WTC11 (cell line): Measurements from ENCODE around the gene SCYGR1. TPM values are rescaled to one million over a fixed set of nuclear protein-coding genes. Genes with fewer than 3 reads are reported as not detected.

Experiments
- ATAC-seq: fragments of 200-7000 bp; cut with Tn5 transposase; 2 replicates; pipeline ENCODE4 v1.10.0; 2021; ENCODE audit warnings: mild to moderate bottlenecking, moderate library complexity
- CTCF ChIA-PET: fragments of 300-600 bp; sonication (Branson Sonifier 250); formaldehyde crosslinking; loops from one replicate; lab custom pipeline; 2021; ENCODE audit warnings: antibody characterized with exemption; lab: Charles Lee
- POLR2A ChIA-PET: fragments of 350-600 bp; sonication (Branson Sonifier 250); formaldehyde crosslinking; loops from one replicate; lab custom pipeline; 2021; ENCODE audit warnings: antibody characterized with exemption; lab: Charles Lee
- DNase-seq: peaks from one replicate; pipeline ENCODE4 v3.0.0; 2021; ENCODE audit warnings: low spot score
- H3K27ac Mint-ChIP-seq: 2 replicates; pipeline ENCODE4 v1.8.0; 2021; ENCODE audit warnings: mixed read lengths
- H3K27me3 Mint-ChIP-seq: 2 replicates; pipeline ENCODE4 v1.8.0; 2021; ENCODE audit warnings: low read depth, mild to moderate bottlenecking, moderate library complexity, mixed read lengths
- H3K36me3 Mint-ChIP-seq: 2 replicates; pipeline ENCODE4 v1.8.0; 2021; ENCODE audit warnings: mixed read lengths
- H3K4me1 Mint-ChIP-seq: 2 replicates; pipeline ENCODE4 v1.8.0; 2022; ENCODE audit warnings: mixed read lengths
- H3K4me3 Mint-ChIP-seq: 2 replicates; pipeline ENCODE4 v1.8.0; 2021; ENCODE audit warnings: mild to moderate bottlenecking, moderate library complexity, mixed read lengths
- H3K9me3 Mint-ChIP-seq: 2 replicates; pipeline ENCODE4 v1.8.0; 2021; ENCODE audit warnings: mixed read lengths
- PRRX2 ChIP-seq: fragments of 250-450 bp; sonication (Bioruptor Pico); IDR thresholded peaks from 2 replicates; pipeline ENCODE4 v1.8.0; 2021; ENCODE audit warnings: mild to moderate bottlenecking
- TEAD1 ChIP-seq: sonication (generic); formaldehyde crosslinking; IDR thresholded peaks from 2 replicates; pipeline ENCODE4 v1.8.0; 2022; ENCODE audit warnings: mild to moderate bottlenecking, missing genetic modification reagents
- TP53 ChIP-seq: sonication (generic); formaldehyde crosslinking; IDR thresholded peaks from 2 replicates; pipeline ENCODE4 v1.8.1; 2023; ENCODE audit warnings: mild to moderate bottlenecking, missing genetic modification reagents
- ZNF317 ChIP-seq: sonication (generic); formaldehyde crosslinking; IDR thresholded peaks from 2 replicates; pipeline ENCODE4 v1.8.1; 2023; ENCODE audit warnings: low read depth, mild to moderate bottlenecking, moderate library complexity, missing genetic modification reagents, borderline replicate concordance
- total RNA-seq: library from RNA; stranded (reverse); gene quantifications from 3 replicates; pipeline ENCODE4 v1.2.3, GENCODE V29; 2021
- TF ChIP-seq, protein P1 (sequence below): fragments of 200-600 bp; IDR thresholded peaks from 2 replicates; pipeline ENCODE4 v1.8.0; 2022; ENCODE audit warnings: antibody characterized with exemption
- TF ChIP-seq, protein P2 (sequence below): sonication (generic); formaldehyde crosslinking; IDR thresholded peaks from 2 replicates; pipeline ENCODE4 v1.8.0; 2022; ENCODE audit warnings: mild to moderate bottlenecking, missing genetic modification reagents
- TF ChIP-seq, protein P3 (sequence below): sonication (generic); formaldehyde crosslinking; IDR thresholded peaks from 2 replicates; pipeline ENCODE4 v1.8.1; 2022; ENCODE audit warnings: low read depth, mild to moderate bottlenecking, moderate library complexity, missing genetic modification reagents, borderline replicate concordance
- TF ChIP-seq, protein P4 (sequence below): sonication (generic); formaldehyde crosslinking; IDR thresholded peaks from 2 replicates; pipeline ENCODE4 v1.8.0; 2023; ENCODE audit warnings: missing genetic modification reagents
- TF ChIP-seq, protein P5 (sequence below): sonication (generic); formaldehyde crosslinking; IDR thresholded peaks from 2 replicates; pipeline ENCODE4 v1.8.0; 2022; ENCODE audit warnings: mild to moderate bottlenecking, missing genetic modification reagents
- TF ChIP-seq, protein P6 (sequence below): sonication (generic); formaldehyde crosslinking; IDR thresholded peaks from 2 replicates; pipeline ENCODE4 v1.8.0; 2022; ENCODE audit warnings: mild to moderate bottlenecking, missing genetic modification reagents
- TF ChIP-seq, protein P7 (sequence below): sonication (generic); formaldehyde crosslinking; IDR thresholded peaks from 2 replicates; pipeline ENCODE4 v1.8.0; 2022; ENCODE audit warnings: missing genetic modification reagents
- TF ChIP-seq, protein P8 (sequence below): sonication (generic); formaldehyde crosslinking; IDR thresholded peaks from 2 replicates; pipeline ENCODE4 v1.8.1; 2023; ENCODE audit warnings: mild to moderate bottlenecking, missing genetic modification reagents, moderate library complexity

SCYGR1 gene
- total RNA-seq, 1 experiment from 2014 or later = not detected

DNA sequence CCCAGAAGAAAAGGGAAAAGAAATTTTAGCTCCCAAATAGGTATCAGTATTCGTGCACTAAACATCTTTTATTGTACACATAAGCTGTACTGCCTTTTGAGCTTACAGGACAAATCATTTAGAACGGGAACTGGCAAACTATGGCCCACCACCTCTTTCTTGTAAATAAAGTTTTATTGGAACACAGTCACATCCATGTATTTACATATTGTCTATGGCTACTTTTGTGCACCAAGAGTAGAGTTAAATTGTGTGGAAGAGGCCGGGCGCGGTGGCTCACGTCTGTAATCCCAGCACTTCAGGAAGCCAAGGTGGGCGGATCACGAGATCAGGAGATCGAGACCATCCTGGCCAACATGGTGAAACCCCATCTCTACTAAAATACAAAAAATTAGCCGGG, 14.4 kb downstream of the SCYGR1 start (continued):
- no peak for TF ChIP-seq TEAD1 (CRISPR knock-in tag)
- TF ChIP-seq, protein P1, sequence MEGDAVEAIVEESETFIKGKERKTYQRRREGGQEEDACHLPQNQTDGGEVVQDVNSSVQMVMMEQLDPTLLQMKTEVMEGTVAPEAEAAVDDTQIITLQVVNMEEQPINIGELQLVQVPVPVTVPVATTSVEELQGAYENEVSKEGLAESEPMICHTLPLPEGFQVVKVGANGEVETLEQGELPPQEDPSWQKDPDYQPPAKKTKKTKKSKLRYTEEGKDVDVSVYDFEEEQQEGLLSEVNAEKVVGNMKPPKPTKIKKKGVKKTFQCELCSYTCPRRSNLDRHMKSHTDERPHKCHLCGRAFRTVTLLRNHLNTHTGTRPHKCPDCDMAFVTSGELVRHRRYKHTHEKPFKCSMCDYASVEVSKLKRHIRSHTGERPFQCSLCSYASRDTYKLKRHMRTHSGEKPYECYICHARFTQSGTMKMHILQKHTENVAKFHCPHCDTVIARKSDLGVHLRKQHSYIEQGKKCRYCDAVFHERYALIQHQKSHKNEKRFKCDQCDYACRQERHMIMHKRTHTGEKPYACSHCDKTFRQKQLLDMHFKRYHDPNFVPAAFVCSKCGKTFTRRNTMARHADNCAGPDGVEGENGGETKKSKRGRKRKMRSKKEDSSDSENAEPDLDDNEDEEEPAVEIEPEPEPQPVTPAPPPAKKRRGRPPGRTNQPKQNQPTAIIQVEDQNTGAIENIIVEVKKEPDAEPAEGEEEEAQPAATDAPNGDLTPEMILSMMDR = no peak
- TF ChIP-seq, protein P2, sequence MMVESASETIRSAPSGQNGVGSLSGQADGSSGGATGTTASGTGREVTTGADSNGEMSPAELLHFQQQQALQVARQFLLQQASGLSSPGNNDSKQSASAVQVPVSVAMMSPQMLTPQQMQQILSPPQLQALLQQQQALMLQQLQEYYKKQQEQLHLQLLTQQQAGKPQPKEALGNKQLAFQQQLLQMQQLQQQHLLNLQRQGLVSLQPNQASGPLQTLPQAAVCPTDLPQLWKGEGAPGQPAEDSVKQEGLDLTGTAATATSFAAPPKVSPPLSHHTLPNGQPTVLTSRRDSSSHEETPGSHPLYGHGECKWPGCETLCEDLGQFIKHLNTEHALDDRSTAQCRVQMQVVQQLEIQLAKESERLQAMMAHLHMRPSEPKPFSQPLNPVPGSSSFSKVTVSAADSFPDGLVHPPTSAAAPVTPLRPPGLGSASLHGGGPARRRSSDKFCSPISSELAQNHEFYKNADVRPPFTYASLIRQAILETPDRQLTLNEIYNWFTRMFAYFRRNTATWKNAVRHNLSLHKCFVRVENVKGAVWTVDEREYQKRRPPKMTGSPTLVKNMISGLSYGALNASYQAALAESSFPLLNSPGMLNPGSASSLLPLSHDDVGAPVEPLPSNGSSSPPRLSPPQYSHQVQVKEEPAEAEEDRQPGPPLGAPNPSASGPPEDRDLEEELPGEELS (CRISPR knock-in tag) = no peak
- TF ChIP-seq, protein P3, sequence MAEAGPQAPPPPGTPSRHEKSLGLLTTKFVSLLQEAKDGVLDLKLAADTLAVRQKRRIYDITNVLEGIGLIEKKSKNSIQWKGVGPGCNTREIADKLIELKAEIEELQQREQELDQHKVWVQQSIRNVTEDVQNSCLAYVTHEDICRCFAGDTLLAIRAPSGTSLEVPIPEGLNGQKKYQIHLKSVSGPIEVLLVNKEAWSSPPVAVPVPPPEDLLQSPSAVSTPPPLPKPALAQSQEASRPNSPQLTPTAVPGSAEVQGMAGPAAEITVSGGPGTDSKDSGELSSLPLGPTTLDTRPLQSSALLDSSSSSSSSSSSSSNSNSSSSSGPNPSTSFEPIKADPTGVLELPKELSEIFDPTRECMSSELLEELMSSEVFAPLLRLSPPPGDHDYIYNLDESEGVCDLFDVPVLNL (CRISPR knock-in tag) = no peak
- TF ChIP-seq, protein P4, sequence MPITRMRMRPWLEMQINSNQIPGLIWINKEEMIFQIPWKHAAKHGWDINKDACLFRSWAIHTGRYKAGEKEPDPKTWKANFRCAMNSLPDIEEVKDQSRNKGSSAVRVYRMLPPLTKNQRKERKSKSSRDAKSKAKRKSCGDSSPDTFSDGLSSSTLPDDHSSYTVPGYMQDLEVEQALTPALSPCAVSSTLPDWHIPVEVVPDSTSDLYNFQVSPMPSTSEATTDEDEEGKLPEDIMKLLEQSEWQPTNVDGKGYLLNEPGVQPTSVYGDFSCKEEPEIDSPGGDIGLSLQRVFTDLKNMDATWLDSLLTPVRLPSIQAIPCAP = no peak
- no peak for TF ChIP-seq PRRX2
- TF ChIP-seq, protein P5, sequence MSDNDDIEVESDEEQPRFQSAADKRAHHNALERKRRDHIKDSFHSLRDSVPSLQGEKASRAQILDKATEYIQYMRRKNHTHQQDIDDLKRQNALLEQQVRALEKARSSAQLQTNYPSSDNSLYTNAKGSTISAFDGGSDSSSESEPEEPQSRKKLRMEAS = no peak
- TF ChIP-seq, protein P6, sequence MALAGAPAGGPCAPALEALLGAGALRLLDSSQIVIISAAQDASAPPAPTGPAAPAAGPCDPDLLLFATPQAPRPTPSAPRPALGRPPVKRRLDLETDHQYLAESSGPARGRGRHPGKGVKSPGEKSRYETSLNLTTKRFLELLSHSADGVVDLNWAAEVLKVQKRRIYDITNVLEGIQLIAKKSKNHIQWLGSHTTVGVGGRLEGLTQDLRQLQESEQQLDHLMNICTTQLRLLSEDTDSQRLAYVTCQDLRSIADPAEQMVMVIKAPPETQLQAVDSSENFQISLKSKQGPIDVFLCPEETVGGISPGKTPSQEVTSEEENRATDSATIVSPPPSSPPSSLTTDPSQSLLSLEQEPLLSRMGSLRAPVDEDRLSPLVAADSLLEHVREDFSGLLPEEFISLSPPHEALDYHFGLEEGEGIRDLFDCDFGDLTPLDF (CRISPR knock-in tag) = no peak
- no peak for TF ChIP-seq ZNF317 (CRISPR knock-in tag)
- TF ChIP-seq, protein P7, sequence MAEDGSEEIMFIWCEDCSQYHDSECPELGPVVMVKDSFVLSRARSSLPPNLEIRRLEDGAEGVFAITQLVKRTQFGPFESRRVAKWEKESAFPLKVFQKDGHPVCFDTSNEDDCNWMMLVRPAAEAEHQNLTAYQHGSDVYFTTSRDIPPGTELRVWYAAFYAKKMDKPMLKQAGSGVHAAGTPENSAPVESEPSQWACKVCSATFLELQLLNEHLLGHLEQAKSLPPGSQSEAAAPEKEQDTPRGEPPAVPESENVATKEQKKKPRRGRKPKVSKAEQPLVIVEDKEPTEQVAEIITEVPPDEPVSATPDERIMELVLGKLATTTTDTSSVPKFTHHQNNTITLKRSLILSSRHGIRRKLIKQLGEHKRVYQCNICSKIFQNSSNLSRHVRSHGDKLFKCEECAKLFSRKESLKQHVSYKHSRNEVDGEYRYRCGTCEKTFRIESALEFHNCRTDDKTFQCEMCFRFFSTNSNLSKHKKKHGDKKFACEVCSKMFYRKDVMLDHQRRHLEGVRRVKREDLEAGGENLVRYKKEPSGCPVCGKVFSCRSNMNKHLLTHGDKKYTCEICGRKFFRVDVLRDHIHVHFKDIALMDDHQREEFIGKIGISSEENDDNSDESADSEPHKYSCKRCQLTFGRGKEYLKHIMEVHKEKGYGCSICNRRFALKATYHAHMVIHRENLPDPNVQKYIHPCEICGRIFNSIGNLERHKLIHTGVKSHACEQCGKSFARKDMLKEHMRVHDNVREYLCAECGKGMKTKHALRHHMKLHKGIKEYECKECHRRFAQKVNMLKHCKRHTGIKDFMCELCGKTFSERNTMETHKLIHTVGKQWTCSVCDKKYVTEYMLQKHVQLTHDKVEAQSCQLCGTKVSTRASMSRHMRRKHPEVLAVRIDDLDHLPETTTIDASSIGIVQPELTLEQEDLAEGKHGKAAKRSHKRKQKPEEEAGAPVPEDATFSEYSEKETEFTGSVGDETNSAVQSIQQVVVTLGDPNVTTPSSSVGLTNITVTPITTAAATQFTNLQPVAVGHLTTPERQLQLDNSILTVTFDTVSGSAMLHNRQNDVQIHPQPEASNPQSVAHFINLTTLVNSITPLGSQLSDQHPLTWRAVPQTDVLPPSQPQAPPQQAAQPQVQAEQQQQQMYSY (CRISPR knock-in tag) = no peak

DNA sequence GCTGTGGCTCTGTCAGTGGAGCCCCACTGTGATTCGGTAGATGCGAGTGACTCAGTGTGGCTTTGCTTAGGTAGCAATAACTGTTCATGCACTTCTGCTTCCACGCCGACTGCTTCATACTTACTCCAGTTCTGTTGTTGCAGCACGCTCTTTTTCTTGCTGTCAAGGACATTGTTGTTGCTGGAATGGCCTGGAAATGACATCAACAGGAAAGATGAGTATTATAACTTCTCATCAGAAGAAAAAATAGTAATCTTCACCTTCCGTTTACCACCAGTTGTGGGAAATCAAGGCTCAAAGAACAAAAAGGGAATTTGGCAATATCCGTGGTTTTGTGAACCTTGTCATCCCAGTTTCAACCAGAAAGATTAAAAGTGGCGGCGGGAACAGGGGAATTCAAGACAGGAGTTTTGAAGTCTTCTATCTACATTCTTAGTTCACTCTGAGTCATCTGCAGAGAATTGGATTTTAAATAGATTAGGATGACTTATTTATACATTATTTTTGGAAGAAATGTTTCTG, 16.9 kb downstream of the SCYGR1 start:
- ChIA-PET POLR2A (no interaction called here), CTCF (no interaction called here)
- TF ChIP-seq, protein P8, sequence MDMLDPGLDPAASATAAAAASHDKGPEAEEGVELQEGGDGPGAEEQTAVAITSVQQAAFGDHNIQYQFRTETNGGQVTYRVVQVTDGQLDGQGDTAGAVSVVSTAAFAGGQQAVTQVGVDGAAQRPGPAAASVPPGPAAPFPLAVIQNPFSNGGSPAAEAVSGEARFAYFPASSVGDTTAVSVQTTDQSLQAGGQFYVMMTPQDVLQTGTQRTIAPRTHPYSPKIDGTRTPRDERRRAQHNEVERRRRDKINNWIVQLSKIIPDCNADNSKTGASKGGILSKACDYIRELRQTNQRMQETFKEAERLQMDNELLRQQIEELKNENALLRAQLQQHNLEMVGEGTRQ = no peak
- no peak for TF ChIP-seq TP53 (CRISPR knock-in tag)
- H3K36me3 Mint-ChIP-seq = no peaks in the 10 kb centered on the region
- H3K27me3 Mint-ChIP-seq = no peaks in the 10 kb centered on the region
- peaks cover 4% of the 10 kb centered on the region; the same call in 1 of the 2 replicates for H3K9me3 Mint-ChIP-seq
- no peak for DNase-seq
- no peak overlapping the region for H3K27ac Mint-ChIP-seq
- H3K4me3 Mint-ChIP-seq = no peak overlapping the region
- no peaks in the 10 kb centered on the region for H3K4me1 Mint-ChIP-seq
- no peak for ATAC-seq
